Measurements from ENCODE around the gene PDE1C. TPM values are rescaled to one million over a fixed set of nuclear protein-coding genes. Genes with fewer than 3 reads are reported as not detected.
"Not testable (repeated sequence)": the region's sequence is repeated elsewhere in the genome, so short reads cannot be mapped to it uniquely, and the experiment has no call there.

Gene PDE1C
- total RNA-seq, 2 donors from 2014 or later = 0.26 to 0.60 TPM

- Mint-ChIP-seq H3K4me1 (peaks cover 4% of the 10 kb centered on the region), H3K36me3 (ENCODE audit: low read depth) (peaks cover 1% of the 10 kb centered on the region), H3K27ac (no peak overlapping the region), H3K9me3 (peaks cover 18% of the 10 kb centered on the region), H3K4me3 (no peak overlapping the region), H3K27me3 (ENCODE audit: insufficient read depth) (no peaks in the 10 kb centered on the region)
- Histone ChIP-seq H3K4me1 (ENCODE audit: control insufficient read depth, insufficient read depth, low read length) (no peaks in the 10 kb centered on the region), H3K36me3 (ENCODE audit: control insufficient read depth, insufficient read depth, low read length) (no peaks in the 10 kb centered on the region), H3K4me3 (ENCODE audit: low read length) (no peak overlapping the region), H3K27ac (ENCODE audit: low read depth, low read length) (no peak overlapping the region), H3K9ac (ENCODE audit: extremely low read depth, low read length, poor library complexity, severe bottlenecking) (no peak overlapping the region), H3K9me3 (ENCODE audit: control insufficient read depth, low read length) (peaks cover 16% of the 10 kb centered on the region), H3K27me3 (ENCODE audit: control insufficient read depth, insufficient read depth, low read length, poor library complexity, severe bottlenecking) (no peaks in the 10 kb centered on the region)
- no peak for TF ChIP-seq CTCF (conservative IDR thresholded peaks at IDR 0.05)
- whole genome bisulfite sequencing, 2 experiments (ENCODE audit: insufficient coverage in 1 of 2, insufficient read length in 1 of 2) = 94 to 100% methylated on average over 2 of the region's 2 CpGs
- DNase-seq = no peak
These were observed 51.2 kb downstream of the PDE1C start for GRCh38 chr7:32018845-32019578.

- WGBS, 2 experiments (ENCODE audit: insufficient coverage in 1 of 2, insufficient read length in 1 of 2) = 83 to 85% methylated on average over 1 to 2 of the region's 2 CpGs
- no peak for TF ChIP-seq CTCF (conservative IDR thresholded peaks at IDR 0.05)
These were observed 55.1 kb downstream of the PDE1C start for GRCh38 chr7:32015133-32015532.

GRCh38 chr7:32013471-32013870, 56.7 kb downstream of the PDE1C start:
- H3K36me3 Mint-ChIP-seq (ENCODE audit: low read depth); H3K4me1 Mint-ChIP-seq; H3K4me3 ChIP-seq (ENCODE audit: low read length); H3K4me3 Mint-ChIP-seq; H3K4me1 ChIP-seq (ENCODE audit: control insufficient read depth, insufficient read depth, low read length); H3K27ac ChIP-seq (ENCODE audit: low read depth, low read length); H3K36me3 ChIP-seq (ENCODE audit: control insufficient read depth, insufficient read depth, low read length); DNase-seq; H3K9ac ChIP-seq (ENCODE audit: extremely low read depth, low read length, poor library complexity, severe bottlenecking); H3K27me3 ChIP-seq (ENCODE audit: control insufficient read depth, insufficient read depth, low read length, poor library complexity, severe bottlenecking); H3K27ac Mint-ChIP-seq; H3K27me3 Mint-ChIP-seq (ENCODE audit: insufficient read depth): not testable (repeated sequence)
- 52 to 58% methylated on average over 2 of the region's 2 CpGs for WGBS, 2 experiments (ENCODE audit: insufficient coverage in 1 of 2, insufficient read length in 1 of 2)
- H3K9me3 ChIP-seq (ENCODE audit: control insufficient read depth, low read length) = peaks cover 21% of the 10 kb centered on the region
- H3K9me3 Mint-ChIP-seq = peaks cover 27% of the 10 kb centered on the region

More at GRCh38 chr7:32015133-32015532, 55.1 kb downstream of the PDE1C start:
- Histone ChIP-seq H3K4me3 (ENCODE audit: low read length) (no peak overlapping the region), H3K27me3 (ENCODE audit: control insufficient read depth, insufficient read depth, low read length, poor library complexity, severe bottlenecking) (no peaks in the 10 kb centered on the region), H3K9me3 (ENCODE audit: control insufficient read depth, low read length) (peaks cover 23% of the 10 kb centered on the region), H3K27ac (ENCODE audit: low read depth, low read length) (no peak overlapping the region), H3K4me1 (ENCODE audit: control insufficient read depth, insufficient read depth, low read length) (no peaks in the 10 kb centered on the region), H3K36me3 (ENCODE audit: control insufficient read depth, insufficient read depth, low read length) (no peaks in the 10 kb centered on the region), H3K9ac (ENCODE audit: extremely low read depth, low read length, poor library complexity, severe bottlenecking) (no peak overlapping the region)
- H3K4me1 Mint-ChIP-seq = peaks cover 4% of the 10 kb centered on the region
- no peak overlapping the region for H3K4me3 Mint-ChIP-seq
- H3K9me3 Mint-ChIP-seq = peaks cover 27% of the 10 kb centered on the region
- H3K27me3 Mint-ChIP-seq (ENCODE audit: insufficient read depth) = no peaks in the 10 kb centered on the region
- H3K36me3 Mint-ChIP-seq (ENCODE audit: low read depth) = peaks cover 1% of the 10 kb centered on the region
- DNase-seq = no peak
- H3K27ac Mint-ChIP-seq = no peak overlapping the region

Measured in endodermal cell (in vitro differentiated cells).